GM18909 (cell line): Measurements from ENCODE around the gene CCZ1B.
"Not testable (repeated sequence)": the region's sequence is repeated elsewhere in the genome, so short reads cannot be mapped to it uniquely, and the experiment has no call there.

Experiments
- ATAC-seq: cut with Tn5 transposase; IDR thresholded peaks from one replicate; pipeline ENCODE4 v1.9.1; 2021; ENCODE audit warnings: mild to moderate bottlenecking; ENCODE audit not compliant: unreplicated experiment, poor library complexity

The CCZ1B gene

GRCh38 chr7:6753964-6754363, 72.1 kb downstream of the CCZ1B start, which contains the start of gene RSPH10B2:
Gene RSPH10B2 (plus strand): TSS chr7:6754103. CDS start chr7:6757678, 3,575 bp downstream.
- not testable (repeated sequence) for ATAC-seq

GRCh38 chr7:6750173-6750572, 75.9 kb downstream of the CCZ1B start:
- not testable (repeated sequence) for ATAC-seq

- ATAC-seq: not testable (repeated sequence)
Measured at GRCh38 chr7:6749335-6749734, 76.7 kb downstream of the CCZ1B start.
